ENCODE data around the gene MEIOB. TPM values are rescaled to one million over a fixed set of nuclear protein-coding genes. Genes with fewer than 3 reads are reported as not detected.

Gene MEIOB
- total RNA-seq, 1 donor from 2014 or later = not detected

DNA sequence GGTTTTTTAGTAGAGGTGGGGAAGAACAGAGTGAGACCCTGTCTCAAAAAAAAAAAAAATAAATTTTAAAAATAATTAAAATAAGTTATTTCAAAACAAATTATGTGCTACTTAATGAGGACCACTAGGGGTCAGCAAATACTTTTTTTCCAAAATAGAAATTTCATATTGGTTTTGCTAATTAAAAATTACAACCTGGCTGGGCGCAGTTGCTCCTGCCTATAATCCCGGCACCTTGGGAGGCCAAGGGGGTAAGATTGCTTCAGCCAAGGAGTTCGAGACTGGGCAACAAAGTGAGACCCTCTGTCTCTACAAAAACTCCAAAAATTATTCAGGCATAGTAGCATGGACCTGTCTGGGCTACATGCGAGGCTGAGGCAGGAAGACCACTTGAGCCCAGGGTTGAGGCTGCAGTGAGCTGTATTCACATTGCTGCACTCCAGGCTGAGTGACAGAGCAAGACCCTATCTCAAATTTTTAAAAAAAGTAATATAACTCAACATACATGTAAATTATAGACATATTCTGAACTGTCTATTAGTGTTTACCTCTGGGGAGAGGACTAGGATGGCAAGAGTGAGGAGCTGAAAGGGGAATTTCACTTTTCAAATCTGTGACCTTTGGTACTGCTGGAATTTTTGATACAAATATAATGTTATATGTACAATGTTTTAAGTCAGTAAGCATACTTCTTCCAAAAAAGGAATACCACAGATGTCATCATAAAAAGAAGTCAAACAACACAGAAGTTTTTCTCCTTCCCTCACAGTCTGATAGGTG lies 8.1 kb downstream of the MEIOB start:
- no peak for DNase-seq
- Histone ChIP-seq H3K4me1 (no peaks in the 10 kb centered on the region), H3K36me3 (no peaks in the 10 kb centered on the region), H3K4me3 (no peak overlapping the region), H3K27ac (replicated peaks) (no peak overlapping the region), H3K27me3 (ENCODE audit: low read depth) (peaks cover 60% of the 10 kb centered on the region), H3K9me3 (replicated peaks) (no peaks in the 10 kb centered on the region)
- intact Hi-C loops (cut with micrococcal nuclease) = loop anchor here (10.0 kb wide), 1 partner anchor 61 kb away; no protein-coding TSS in a partner anchor
- TF ChIP-seq, protein P1, sequence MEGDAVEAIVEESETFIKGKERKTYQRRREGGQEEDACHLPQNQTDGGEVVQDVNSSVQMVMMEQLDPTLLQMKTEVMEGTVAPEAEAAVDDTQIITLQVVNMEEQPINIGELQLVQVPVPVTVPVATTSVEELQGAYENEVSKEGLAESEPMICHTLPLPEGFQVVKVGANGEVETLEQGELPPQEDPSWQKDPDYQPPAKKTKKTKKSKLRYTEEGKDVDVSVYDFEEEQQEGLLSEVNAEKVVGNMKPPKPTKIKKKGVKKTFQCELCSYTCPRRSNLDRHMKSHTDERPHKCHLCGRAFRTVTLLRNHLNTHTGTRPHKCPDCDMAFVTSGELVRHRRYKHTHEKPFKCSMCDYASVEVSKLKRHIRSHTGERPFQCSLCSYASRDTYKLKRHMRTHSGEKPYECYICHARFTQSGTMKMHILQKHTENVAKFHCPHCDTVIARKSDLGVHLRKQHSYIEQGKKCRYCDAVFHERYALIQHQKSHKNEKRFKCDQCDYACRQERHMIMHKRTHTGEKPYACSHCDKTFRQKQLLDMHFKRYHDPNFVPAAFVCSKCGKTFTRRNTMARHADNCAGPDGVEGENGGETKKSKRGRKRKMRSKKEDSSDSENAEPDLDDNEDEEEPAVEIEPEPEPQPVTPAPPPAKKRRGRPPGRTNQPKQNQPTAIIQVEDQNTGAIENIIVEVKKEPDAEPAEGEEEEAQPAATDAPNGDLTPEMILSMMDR (IDR thresholded peaks at IDR 0.05; ENCODE audit: borderline replicate concordance) = peak; percentile 66

DNA sequence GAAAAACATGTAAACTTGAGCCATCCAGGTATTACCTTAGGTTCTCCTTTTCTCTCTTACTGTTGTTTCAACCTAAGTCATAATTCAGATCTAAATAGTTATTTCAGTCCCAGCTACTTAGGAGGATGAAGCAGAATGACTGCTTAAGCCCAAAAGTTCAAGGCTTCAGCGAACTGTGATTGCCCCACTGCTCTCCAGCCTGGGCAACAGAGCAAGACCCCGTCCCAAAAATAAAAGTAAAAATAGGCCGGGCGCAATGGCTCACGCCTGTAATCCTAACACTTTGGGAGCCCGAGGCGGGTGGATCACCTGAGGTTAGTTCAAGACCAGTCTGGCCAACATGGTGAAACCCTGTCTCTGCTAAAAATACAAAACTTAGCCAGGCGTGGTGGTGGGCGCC lies 9.6 kb downstream of the MEIOB start:
- DNase-seq = no peak
- TF ChIP-seq, protein P1 (IDR thresholded peaks at IDR 0.05; ENCODE audit: borderline replicate concordance) = no peak
- Histone ChIP-seq H3K9me3 (replicated peaks) (no peaks in the 10 kb centered on the region), H3K27ac (replicated peaks) (no peak overlapping the region), H3K4me1 (no peaks in the 10 kb centered on the region), H3K27me3 (ENCODE audit: low read depth) (peaks cover 67% of the 10 kb centered on the region), H3K36me3 (no peaks in the 10 kb centered on the region), H3K4me3 (no peak overlapping the region)
- intact Hi-C loops (cut with micrococcal nuclease) = loop anchor here (10.0 kb wide), 1 partner anchor 62 kb away; no protein-coding TSS in a partner anchor

DNA sequence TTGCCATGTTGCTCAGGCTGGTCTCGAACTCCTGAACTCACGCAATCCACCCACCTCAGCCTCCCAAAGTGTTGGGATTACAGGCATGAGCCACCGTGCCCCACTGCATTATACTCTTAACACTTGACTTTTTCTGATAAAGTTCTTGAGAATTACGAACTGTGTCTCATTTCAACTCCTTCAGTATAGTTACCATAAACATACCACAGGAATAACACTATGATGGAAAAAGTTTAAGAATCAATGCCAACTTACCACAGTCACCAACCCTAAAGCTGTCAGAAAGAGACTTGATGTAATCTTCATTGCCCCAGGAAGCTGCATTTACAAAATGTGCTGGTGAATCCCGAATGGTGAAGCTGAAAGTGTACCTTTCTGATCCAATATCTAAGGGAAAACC lies 10.2 kb downstream of the MEIOB start:
- H3K4me1 ChIP-seq = no peaks in the 10 kb centered on the region
- DNase-seq = no peak
- no peaks in the 10 kb centered on the region for H3K9me3 ChIP-seq (replicated peaks)
- H3K36me3 ChIP-seq = no peaks in the 10 kb centered on the region
- H3K27me3 ChIP-seq (ENCODE audit: low read depth) = peaks cover 68% of the 10 kb centered on the region
- intact Hi-C loops (cut with micrococcal nuclease) = loop anchor here (10.0 kb wide), 1 partner anchor 63 kb away; no protein-coding TSS in a partner anchor
- H3K27ac ChIP-seq (replicated peaks) = no peak overlapping the region
- TF ChIP-seq, protein P1 (IDR thresholded peaks at IDR 0.05; ENCODE audit: borderline replicate concordance) = no peak
- no peak overlapping the region for H3K4me3 ChIP-seq

DNA sequence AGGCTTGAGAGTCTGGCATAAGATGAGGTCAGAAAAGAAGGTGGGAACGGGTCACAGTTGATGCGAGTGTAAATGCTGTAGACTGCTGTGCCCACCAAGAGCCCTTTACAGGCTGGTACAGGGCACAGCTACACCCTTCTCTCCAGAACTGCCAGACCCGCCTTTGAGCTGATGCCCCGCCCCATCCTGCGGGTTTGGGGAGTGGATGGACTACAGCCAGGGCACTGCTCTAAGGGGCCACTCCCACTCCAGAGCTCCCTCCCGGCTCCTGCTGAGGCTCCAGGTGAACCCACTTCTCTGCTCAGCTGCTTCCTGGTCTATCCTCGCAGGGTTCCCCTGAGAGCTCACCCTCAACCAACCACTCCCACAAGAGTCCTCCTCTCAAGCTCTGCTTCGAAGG lies 12.3 kb downstream of the MEIOB start:
- no peak for DNase-seq
- H3K9me3 ChIP-seq (replicated peaks) = no peaks in the 10 kb centered on the region
- TF ChIP-seq, protein P1 (IDR thresholded peaks at IDR 0.05; ENCODE audit: borderline replicate concordance) = no peak
- peaks cover 61% of the 10 kb centered on the region for H3K27me3 ChIP-seq (ENCODE audit: low read depth)
- H3K4me3 ChIP-seq = no peak overlapping the region
- H3K27ac ChIP-seq (replicated peaks) = no peak overlapping the region
- no peaks in the 10 kb centered on the region for H3K36me3 ChIP-seq
- intact Hi-C loops (cut with micrococcal nuclease) = loop anchor here (10.0 kb wide), 1 partner anchor 65 kb away; no protein-coding TSS in a partner anchor
- H3K4me1 ChIP-seq = no peaks in the 10 kb centered on the region

DNA sequence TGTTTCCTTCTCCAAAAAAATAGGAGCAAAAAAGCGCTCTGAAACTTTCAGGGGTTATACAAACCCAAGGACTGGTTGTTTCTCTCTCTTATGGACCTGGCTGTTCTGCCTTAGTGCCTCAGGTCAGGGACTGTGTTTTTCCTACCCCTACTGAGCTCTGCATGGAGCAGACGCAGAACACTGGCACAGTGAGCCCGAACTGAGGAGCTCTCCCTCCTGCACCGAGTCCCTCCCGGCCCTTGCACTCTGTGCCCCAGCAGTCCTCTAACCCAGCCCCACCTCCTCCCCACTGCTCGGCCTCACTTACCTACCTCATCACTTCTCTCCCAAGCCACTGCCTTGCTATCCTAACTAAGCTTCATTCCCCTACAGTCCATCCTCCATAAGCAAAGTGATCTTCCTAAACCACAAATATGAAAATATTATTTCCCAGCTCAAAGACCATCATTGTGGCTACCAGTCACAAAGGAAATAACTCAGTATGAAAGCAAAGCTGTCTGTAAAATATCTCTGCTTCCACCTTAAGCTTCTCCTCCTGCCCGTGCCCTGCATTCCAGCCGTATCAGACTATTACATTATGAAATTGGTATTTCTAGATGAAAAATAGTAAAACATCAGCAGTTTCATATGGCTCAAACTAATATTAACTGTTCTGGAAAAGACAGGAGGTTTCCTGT lies 13.6 kb downstream of the MEIOB start:
- Histone ChIP-seq H3K27ac (replicated peaks) (no peak overlapping the region), H3K4me1 (no peaks in the 10 kb centered on the region), H3K4me3 (no peak overlapping the region), H3K36me3 (no peaks in the 10 kb centered on the region), H3K27me3 (ENCODE audit: low read depth) (peaks cover 60% of the 10 kb centered on the region), H3K9me3 (replicated peaks) (no peaks in the 10 kb centered on the region)
- no peak for DNase-seq
- TF ChIP-seq, protein P1 (IDR thresholded peaks at IDR 0.05; ENCODE audit: borderline replicate concordance) = no peak
- intact Hi-C loops (cut with micrococcal nuclease) = no loop called here
